Stimulated activated CD4-positive, alpha-beta T cell treated with anti-CD3 and anti-CD28 coated beads, Interleukin-2, amount 100 ng/mL, for 4 hours (primary cell): ENCODE data around the gene PCDHGB3.
"Not testable (repeated sequence)": the region's sequence is repeated elsewhere in the genome, so short reads cannot be mapped to it uniquely, and the experiment has no call there.

Experiments
- DNase-seq: peaks from one replicate; pipeline ENCODE4 v3.0.0-alpha.2; 2020; ENCODE audit warnings: low read depth

PCDHGB3 gene

DNA sequence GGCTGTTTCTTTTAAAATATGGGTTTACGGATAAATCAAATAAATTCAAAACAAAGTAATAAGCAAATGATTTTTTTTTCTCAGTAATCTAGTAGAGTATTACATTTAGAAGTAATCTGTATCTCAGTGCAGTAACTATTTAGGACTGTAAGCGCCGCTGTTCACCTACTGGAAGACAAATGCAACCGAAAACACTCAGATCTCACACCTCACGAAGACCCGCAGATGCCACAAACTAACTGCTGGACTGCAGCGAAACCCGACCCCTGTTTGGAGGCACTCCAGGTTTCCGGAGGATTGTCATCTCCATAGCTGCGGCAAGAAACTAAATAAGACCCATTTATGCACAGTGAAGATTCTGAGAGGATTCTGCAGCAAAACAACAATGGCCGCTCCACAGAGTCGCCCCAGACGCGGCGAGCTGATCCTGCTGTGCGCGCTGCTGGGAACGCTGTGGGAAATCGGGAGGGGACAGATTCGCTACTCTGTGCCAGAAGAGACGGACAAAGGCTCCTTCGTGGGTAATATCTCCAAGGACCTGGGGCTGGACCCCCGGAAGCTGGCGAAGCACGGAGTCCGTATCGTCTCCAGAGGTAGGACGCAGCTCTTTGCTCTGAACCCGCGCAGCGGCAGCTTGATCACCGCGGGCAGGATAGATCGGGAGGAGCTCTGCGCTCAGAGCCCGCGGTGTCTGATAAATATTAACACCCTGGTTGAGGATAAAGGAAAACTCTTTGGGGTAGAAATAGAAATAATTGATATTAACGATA lies 22.6 kb downstream of the PCDHGB3 start, which contains the start of gene PCDHGA8:
TSS of gene PCDHGA8 (plus strand) at position 205 of the 770 bp plus-strand sequence. CDS start at position 386, 181 bp downstream.
- no peak for DNase-seq

DNA sequence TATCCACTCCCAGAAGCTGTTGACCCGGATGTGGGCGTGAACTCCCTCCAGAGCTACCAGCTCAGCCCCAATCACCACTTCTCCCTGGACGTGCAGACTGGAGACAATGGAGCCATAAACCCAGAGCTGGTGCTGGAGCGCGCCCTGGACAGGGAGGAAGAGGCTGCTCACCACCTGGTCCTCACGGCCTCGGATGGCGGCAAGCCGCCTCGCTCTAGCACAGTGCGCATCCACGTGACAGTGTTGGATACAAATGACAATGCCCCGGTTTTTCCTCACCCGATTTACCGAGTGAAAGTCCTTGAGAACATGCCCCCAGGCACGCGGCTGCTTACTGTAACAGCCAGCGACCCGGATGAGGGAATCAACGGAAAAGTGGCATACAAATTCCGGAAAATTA lies 23.2 kb downstream of the PCDHGB3 start:
- no peak for DNase-seq

DNA sequence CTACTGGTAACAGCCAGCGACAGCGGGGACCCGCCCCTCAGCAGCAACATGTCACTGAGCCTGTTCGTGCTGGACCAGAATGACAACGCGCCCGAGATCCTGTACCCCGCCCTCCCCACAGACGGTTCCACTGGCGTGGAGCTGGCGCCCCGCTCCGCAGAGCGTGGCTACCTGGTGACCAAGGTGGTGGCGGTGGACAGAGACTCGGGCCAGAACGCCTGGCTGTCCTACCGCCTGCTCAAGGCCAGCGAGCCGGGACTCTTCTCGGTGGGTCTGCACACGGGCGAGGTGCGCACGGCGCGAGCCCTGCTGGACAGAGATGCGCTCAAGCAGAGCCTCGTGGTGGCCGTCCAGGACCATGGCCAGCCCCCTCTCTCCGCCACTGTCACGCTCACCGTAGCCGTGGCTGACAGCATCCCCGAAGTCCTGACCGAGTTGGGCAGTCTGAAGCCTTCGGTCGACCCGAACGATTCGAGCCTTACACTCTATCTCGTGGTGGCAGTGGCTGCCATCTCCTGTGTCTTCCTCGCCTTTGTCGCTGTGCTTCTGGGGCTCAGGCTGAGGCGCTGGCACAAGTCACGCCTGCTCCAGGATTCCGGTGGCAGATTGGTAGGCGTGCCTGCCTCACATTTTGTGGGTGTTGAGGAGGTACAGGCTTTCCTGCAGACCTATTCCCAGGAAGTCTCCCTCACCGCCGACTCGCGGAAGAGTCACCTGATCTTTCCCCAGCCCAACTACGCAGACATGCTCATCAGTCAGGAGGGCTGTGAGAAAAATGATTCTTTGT lies 24.6 kb downstream of the PCDHGB3 start:
- not testable (repeated sequence) for DNase-seq

DNA sequence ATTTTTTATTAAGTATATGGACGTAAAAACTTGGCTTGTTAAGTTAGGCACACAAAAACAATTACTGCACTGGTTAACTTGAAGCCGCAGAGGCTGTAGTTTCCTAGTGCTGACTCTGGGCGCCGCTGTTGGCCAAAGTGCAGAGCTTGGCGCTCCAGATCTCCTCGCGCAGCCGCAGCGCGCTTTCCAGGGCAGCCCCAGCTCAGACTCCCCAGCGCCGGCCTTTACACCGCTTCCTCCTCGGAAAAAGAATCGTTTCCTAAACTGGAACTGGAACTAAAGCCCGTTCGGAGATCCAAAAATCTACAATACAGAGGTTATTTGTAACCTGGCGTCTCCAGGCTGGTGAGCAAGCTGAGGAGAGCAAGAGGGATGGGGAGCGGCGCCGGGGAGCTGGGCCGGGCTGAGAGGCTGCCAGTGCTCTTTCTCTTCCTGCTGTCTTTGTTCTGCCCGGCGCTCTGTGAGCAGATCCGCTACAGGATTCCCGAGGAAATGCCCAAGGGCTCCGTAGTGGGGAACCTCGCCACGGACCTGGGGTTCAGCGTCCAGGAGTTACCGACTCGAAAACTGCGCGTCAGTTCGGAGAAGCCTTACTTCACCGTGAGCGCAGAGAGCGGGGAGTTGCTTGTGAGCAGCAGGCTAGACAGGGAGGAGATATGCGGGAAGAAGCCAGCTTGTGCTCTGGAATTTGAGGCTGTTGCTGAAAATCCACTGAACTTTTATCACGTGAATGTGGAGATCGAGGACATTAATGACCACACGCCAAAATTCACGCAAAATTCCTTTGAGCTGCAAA lies 27.9 kb downstream of the PCDHGB3 start, which contains the start of gene PCDHGB5:
TSS of gene PCDHGB5 (plus strand) at position 192 of the 796 bp plus-strand sequence. CDS start at position 373, 181 bp downstream.
- not testable (repeated sequence) for DNase-seq

DNA sequence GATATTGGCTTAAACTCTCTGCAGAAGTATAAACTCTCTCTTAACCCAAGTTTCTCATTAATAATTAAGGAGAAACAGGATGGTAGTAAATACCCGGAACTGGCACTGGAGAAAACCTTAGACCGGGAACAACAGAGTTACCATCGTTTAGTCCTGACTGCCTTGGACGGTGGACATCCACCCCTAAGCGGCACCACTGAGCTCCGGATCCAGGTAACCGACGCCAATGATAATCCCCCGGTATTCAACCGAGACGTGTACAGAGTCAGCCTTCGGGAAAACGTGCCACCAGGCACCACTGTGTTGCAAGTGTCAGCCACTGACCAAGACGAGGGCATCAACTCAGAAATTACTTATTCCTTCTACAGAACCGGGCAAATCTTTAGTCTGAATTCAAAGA lies 28.6 kb downstream of the PCDHGB3 start:
- DNase-seq: no peak

DNA sequence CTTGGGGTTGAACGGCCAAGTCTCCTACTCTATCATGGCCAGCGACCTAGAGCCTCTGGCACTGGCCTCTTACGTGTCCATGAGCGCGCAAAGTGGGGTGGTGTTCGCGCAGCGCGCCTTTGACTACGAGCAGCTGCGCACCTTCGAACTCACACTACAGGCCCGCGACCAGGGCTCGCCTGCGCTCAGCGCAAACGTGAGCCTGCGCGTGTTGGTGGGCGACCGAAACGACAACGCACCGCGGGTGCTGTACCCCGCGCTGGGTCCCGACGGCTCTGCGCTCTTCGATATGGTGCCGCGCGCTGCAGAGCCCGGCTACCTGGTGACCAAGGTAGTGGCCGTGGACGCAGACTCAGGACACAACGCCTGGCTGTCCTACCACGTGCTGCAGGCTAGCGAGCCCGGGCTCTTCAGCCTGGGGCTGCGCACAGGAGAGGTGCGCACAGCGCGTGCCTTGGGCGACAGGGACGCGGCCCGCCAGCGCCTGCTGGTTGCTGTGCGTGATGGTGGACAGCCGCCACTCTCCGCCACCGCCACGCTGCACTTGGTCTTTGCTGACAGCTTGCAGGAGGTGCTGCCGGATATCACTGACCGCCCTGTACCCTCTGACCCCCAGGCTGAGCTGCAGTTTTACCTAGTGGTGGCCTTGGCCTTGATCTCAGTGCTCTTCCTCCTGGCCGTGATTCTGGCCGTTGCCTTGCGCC lies 29.7 kb downstream of the PCDHGB3 start:
- no peak for DNase-seq

DNA sequence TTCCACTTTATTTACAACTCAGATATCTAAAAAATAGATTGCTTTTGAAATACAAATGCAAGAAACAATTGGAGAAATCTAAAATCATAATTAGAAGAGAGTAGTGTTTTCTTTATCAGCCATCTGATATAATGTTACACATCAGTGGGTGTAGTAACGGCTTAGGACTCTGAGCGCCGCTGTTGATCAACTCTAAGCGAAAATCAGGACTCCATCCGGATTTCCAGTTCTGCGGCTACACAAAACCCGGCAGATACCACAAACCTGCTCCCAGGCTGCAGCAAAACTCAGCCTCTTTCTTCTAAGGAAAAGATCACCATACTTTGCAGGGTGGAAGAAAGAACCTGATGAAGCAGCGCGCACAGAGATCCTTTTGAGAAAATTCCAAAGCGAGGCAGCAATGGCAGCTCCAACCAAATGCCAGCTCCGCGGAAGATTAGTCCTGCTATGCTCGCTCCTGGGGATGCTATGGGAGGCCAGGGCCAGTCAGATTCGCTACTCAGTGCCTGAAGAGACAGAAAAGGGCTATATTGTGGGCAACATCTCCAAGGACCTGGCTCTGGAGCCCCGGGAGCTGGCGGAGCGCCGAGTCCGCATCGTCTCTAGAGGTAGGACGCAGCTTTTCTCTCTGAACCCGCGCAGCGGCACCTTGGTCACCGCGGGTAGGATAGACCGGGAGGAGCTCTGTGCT lies 32.7 kb downstream of the PCDHGB3 start, which contains the start of gene PCDHGA9:
TSS of gene PCDHGA9 (plus strand) at position 226 of the 691 bp plus-strand sequence. CDS start at position 401, 175 bp downstream.
- no peak for DNase-seq

DNA sequence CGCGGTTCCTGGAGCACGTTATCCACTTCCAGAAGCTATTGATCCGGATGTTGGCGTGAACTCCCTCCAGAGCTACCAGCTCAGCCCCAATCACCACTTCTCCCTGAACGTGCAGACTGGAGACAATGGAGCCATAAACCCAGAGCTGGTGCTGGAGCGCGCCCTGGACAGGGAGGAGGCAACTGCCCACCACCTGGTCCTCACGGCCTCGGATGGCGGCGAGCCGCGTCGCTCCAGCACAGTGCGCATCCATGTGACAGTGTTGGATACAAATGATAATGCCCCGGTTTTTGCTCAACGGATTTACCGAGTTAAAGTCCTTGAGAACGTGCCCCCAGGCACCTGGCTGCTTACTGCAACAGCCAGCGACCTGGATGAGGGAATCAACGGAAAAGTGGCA lies 33.3 kb downstream of the PCDHGB3 start:
- DNase-seq: no peak

DNA sequence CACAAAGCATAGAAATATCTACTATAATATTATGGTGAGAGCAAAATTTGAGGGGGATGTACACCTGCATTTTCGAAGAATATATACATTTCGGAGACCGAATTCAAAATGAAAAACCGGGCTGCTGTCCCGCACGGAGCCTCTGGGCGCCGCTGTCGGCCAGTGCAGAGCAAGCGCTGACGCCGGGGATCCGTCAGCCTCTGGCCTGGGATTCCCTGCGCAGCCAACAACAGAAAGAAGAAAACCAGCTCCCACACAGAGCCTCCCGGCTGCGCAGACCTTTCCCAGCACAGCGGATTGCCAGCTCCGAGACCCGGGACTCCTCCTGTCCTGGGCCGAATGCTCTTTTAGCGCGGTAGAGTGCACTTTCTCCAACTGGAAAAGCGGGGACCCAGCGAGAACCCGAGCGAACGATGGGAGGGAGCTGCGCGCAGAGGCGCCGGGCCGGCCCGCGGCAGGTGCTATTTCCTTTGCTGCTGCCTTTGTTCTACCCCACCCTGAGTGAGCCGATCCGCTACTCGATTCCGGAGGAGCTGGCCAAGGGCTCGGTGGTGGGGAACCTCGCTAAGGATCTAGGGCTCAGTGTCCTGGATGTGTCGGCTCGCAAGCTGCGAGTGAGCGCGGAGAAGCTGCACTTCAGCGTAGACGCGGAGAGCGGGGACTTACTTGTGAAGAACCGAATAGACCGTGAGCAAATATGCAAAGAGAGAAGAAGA lies 37.9 kb downstream of the PCDHGB3 start, which contains the start of gene PCDHGB6:
TSS of gene PCDHGB6 (plus strand) at position 232 of the 716 bp plus-strand sequence. CDS start at position 414, 182 bp downstream.
- DNase-seq: not testable (repeated sequence)

DNA sequence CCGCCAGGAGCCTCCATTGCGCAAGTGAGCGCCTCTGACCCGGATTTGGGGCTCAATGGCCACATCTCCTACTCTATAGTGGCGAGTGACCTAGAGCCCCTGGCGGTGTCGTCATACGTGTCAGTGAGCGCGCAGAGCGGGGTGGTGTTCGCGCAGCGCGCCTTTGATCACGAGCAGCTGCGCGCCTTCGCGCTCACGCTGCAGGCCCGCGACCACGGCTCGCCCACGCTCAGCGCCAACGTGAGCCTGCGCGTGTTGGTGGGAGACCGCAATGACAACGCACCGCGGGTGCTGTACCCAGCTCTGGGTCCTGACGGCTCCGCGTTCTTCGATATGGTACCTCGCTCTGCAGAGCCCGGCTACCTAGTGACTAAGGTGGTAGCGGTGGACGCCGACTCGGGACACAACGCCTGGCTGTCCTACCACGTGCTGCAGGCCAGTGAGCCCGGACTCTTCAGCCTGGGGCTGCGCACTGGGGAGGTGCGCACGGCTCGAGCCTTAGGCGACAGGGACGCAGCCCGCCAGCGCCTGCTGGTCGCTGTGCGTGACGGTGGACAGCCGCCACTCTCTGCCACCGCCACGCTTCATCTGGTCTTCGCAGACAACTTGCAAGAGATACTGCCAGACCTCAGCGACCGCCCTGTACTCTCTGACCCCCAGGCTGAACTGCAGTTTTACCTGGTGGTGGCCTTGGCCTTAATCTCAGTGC lies 39.7 kb downstream of the PCDHGB3 start:
- DNase-seq: no peak

DNA sequence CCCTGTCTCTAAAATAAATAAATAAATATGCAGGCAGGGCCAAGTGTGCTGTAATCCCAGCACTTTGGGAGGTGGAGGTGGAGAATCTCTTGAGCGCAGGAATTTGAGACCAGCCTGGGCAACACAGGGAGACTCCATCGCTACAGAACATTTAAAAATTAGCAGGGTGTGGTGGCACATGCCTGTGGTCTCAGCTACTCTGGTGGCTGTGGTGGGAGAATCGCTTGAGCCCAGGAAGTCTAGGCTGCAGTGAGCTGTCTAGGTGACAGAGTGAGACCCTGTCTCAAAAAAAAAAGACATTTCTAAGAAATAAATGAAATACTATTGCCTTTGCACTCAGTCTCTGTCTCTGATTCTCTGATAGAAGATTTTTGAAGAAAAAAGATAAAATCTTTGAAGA lies 41.5 kb downstream of the PCDHGB3 start:
- DNase-seq: no peak

DNA sequence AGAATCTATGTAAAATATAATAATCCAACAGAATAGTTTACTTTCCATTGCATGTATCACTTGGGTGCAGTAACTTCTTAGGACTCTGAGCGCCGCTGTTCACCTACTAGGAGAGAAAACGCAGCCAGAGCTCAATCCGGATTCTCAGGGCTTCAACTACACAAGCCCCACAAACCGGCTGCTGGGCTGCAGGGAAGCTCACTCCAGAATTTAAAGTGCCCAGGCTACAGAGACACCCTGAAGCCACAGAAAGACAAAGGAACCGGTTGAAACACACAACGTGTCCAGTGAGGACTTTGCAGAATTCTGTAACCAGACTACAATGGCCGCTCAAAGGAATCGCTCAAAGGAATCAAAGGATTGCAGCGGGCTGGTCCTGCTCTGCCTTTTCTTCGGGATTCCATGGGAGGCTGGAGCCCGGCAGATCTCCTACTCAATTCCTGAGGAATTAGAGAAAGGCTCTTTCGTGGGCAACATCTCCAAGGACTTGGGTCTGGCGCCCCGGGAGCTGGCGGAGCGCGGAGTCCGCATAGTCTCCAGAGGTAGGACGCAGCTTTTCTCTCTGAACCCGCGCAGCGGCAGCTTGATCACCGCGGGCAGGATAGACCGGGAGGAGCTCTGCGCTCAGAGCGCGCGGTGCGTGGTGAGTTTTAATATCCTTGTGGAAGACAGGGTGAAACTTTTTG lies 43.0 kb downstream of the PCDHGB3 start, which contains the start of gene PCDHGA10:
TSS of gene PCDHGA10 (plus strand) at position 134 of the 686 bp plus-strand sequence. CDS start at position 323, 189 bp downstream.
- no peak for DNase-seq

DNA sequence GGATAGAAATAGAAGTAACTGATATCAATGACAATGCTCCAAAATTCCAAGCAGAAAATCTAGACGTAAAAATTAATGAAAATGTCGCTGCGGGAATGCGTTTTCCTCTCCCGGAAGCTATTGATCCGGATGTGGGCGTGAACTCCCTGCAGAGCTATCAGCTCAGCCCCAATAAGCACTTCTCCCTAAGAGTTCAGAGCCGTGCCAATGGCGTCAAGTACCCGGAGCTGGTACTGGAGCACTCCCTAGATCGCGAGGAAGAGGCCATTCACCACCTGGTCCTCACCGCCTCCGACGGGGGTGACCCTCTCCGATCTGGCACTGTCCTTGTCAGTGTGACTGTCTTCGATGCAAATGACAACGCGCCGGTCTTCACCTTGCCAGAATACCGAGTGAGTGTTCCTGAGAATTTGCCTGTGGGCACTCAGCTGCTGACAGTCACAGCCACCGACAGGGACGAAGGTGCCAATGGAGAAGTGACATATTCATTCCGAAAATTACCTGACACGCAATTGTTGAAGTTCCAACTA lies 43.6 kb downstream of the PCDHGB3 start:
- no peak for DNase-seq

DNA sequence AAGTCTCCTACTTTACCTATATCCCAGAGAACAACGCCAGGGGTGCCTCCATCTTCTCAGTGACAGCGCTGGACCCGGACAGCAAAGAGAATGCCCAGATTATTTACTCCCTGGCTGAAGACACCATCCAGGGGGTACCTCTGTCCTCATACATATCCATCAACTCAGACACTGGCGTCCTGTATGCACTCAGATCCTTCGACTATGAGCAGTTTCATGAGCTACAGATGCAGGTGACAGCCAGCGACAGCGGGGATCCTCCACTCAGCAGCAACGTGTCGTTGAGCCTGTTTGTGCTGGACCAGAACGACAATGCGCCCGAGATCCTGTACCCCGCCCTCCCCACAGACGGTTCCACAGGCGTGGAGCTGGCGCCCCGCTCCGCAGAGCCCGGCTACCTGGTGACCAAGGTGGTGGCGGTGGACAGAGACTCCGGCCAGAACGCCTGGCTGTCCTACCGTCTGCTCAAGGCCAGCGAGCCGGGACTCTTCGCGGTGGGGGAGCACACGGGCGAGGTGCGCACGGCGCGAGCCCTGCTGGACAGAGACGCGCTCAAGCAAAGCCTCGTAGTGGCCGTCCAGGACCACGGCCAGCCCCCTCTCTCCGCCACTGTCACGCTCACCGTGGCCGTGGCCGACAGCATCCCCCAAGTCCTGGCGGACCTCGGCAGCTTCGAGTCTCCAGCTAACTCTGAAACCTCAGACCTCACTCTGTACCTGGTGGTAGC lies 44.7 kb downstream of the PCDHGB3 start:
- not testable (repeated sequence) for DNase-seq

DNA sequence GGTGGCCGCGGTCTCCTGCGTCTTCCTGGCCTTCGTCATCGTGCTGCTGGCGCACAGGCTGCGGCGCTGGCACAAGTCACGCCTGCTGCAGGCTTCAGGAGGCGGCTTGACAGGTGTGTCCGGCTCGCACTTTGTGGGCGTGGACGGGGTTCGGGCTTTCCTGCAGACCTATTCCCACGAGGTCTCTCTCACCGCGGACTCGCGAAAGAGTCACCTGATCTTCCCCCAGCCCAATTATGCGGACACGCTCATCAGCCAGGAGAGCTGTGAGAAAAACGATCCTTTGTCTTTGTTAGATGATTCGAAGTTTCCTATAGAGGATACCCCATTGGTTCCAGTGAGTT lies 45.2 kb downstream of the PCDHGB3 start:
- DNase-seq: not testable (repeated sequence)

DNA sequence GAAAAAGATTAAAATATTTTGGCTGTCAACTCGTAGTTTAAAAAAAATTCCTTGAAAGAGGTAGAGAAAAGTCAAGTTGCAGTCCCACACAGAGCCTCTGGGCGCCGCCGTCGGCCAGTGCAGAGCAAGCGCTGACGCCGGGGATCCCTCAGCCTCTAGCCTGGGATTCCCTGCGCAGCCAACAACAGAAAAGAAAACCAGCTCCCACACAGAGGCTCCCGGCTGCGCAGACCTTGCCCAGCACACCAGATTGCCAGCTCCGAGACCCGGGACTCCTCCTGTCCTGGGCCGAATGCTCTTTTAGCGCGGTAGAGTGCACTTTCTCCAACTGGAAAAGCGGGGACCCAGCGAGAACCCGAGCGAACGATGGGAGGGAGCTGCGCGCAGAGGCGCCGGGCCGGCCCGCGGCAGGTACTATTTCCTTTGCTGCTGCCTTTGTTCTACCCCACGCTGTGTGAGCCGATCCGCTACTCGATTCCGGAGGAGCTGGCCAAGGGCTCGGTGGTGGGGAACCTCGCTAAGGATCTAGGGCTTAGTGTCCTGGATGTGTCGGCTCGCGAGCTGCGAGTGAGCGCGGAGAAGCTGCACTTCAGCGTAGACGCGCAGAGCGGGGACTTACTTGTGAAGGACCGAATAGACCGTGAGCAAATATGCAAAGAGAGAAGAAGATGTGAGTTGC lies 47.6 kb downstream of the PCDHGB3 start, which contains the start of gene PCDHGB7:
TSS of gene PCDHGB7 (plus strand) at position 184 of the 679 bp plus-strand sequence. CDS start at position 367, 183 bp downstream.
- DNase-seq: not testable (repeated sequence)
